Hepatocyte (in vitro differentiated cells): ENCODE results near the gene ADAMTSL4.

Source experiments
- EZH2 ChIP-seq: fragments of 200-600 bp; sonication (generic); IDR thresholded peaks from 2 replicates; pipeline ENCODE4 v1.6.1; 2016; ENCODE audit warnings: antibody characterized with exemption, mild to moderate bottlenecking, borderline replicate concordance
- EZH2phosphoT487 ChIP-seq: fragments of 200-600 bp; sonication (generic); IDR thresholded peaks from one replicate; pipeline ENCODE4 v1.6.1; 2018; ENCODE audit warnings: antibody characterized with exemption, mild to moderate bottlenecking, low read depth, moderate library complexity; ENCODE audit not compliant: unreplicated experiment, severe bottlenecking
- TF ChIP-seq, protein P1 (sequence below): fragments of 200-600 bp; sonication (generic); IDR thresholded peaks from 2 replicates; pipeline ENCODE4 v1.5.1; 2016; ENCODE audit warnings: antibody characterized with exemption, mild to moderate bottlenecking; ENCODE audit not compliant: poor library complexity

- TF ChIP-seq, protein P1, sequence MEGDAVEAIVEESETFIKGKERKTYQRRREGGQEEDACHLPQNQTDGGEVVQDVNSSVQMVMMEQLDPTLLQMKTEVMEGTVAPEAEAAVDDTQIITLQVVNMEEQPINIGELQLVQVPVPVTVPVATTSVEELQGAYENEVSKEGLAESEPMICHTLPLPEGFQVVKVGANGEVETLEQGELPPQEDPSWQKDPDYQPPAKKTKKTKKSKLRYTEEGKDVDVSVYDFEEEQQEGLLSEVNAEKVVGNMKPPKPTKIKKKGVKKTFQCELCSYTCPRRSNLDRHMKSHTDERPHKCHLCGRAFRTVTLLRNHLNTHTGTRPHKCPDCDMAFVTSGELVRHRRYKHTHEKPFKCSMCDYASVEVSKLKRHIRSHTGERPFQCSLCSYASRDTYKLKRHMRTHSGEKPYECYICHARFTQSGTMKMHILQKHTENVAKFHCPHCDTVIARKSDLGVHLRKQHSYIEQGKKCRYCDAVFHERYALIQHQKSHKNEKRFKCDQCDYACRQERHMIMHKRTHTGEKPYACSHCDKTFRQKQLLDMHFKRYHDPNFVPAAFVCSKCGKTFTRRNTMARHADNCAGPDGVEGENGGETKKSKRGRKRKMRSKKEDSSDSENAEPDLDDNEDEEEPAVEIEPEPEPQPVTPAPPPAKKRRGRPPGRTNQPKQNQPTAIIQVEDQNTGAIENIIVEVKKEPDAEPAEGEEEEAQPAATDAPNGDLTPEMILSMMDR, result no peak
- no peak for TF ChIP-seq EZH2phosphoT487
- TF ChIP-seq EZH2, result no peak
Observed at GRCh38 chr1:150557813-150558212, 8.6 kb downstream of the ADAMTSL4 start.
